NCI-H510A treated with DMSO at 0.1 percent for 48 hours (cell line): ENCODE data around the gene UNK.
"Not testable (repeated sequence)": the region's sequence is repeated elsewhere in the genome, so short reads cannot be mapped to it uniquely, and the experiment has no call there.

ENCODE experiments used
- DNase-seq: peaks from one replicate; lab custom pipeline; 2025; lab: John Stamatoyannopoulos, UW

The UNK gene

GRCh38 chr17:75773808-75774470, 10.7 kb upstream of the UNK start:
- DNase-seq = no peak

GRCh38 chr17:75774471-75774990, 10.1 kb upstream of the UNK start:
- DNase-seq = no peak

GRCh38 chr17:75774991-75775668, 9.5 kb upstream of the UNK start:
- DNase-seq = no peak

- DNase-seq = peak; percentile 19
Measured at GRCh38 chr17:75776386-75777295, 8.0 kb upstream of the UNK start.

GRCh38 chr17:75777296-75777922, 7.2 kb upstream of the UNK start:
- DNase-seq = no peak

- not testable (repeated sequence) for DNase-seq
Measured at GRCh38 chr17:75778066-75778860, 6.3 kb upstream of the UNK start.

- DNase-seq = peak; percentile 40
Measured at GRCh38 chr17:75778861-75779249, 5.8 kb upstream of the UNK start.

- DNase-seq = peak; percentile 99
Measured at GRCh38 chr17:75779250-75779986, 5.2 kb upstream of the UNK start.

GRCh38 chr17:75779987-75780889, 4.4 kb upstream of the UNK start:
- DNase-seq = no peak

- peak; percentile 87 for DNase-seq
Measured at GRCh38 chr17:75783069-75783783, 1.4 kb upstream of the UNK start.

- peak; percentile 79 for DNase-seq
Measured at GRCh38 chr17:75783803-75784472, 668 bp upstream of the UNK start.

GRCh38 chr17:75785016-75785890, 647 bp downstream of the UNK start:
- peak; percentile 90 for DNase-seq

- no peak for DNase-seq
Measured at GRCh38 chr17:75791254-75791653, 6.6 kb downstream of the UNK start.

- DNase-seq = no peak
Measured at GRCh38 chr17:75793460-75793859, 8.9 kb downstream of the UNK start.

GRCh38 chr17:75795820-75796607, 11.4 kb downstream of the UNK start:
- DNase-seq = no peak

GRCh38 chr17:75799402-75799801, 14.8 kb downstream of the UNK start:
- no peak for DNase-seq
